ENCODE measurements around the gene HGD. TPM values are rescaled to one million over a fixed set of nuclear protein-coding genes. Genes with fewer than 3 reads are reported as not detected.

HGD gene
- total RNA-seq, 1 experiment from 2014 or later = 1.5 TPM

DNA sequence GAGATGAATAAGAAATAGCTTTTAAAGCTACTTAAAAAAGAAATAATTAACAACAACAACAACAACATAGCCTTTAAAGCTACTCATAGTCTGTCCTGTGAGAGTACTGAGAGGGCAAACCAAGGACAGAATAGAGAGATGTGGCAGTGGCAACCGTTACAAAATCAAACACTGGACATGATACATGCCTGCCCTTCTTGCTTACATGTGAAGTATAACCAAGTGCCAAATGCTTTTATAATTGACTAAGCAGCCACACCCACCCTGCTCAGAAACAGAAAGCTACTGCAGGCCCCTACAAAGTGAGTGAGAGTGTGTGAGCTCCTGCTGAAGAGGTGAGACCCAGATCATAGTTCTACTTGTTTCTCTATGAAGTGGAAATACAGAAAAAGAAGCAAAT is 47.5 kb downstream of the HGD start:
- no peak for TF ChIP-seq ZNF121 (CRISPR knock-in tag; IDR thresholded peaks at IDR 0.05)
- TF ChIP-seq, protein P1, sequence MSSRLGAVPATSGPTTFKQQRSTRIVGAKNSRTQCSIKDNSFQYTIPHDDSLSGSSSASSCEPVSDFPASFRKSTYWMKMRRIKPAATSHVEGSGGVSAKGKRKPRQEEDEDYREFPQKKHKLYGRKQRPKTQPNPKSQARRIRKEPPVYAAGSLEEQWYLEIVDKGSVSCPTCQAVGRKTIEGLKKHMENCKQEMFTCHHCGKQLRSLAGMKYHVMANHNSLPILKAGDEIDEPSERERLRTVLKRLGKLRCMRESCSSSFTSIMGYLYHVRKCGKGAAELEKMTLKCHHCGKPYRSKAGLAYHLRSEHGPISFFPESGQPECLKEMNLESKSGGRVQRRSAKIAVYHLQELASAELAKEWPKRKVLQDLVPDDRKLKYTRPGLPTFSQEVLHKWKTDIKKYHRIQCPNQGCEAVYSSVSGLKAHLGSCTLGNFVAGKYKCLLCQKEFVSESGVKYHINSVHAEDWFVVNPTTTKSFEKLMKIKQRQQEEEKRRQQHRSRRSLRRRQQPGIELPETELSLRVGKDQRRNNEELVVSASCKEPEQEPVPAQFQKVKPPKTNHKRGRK (CRISPR knock-in tag; IDR thresholded peaks at IDR 0.05; ENCODE audit: borderline replicate concordance) = no peak
- no peak for TF ChIP-seq ZNF423 (CRISPR knock-in tag; IDR thresholded peaks at IDR 0.05)
- TF ChIP-seq RELA (CRISPR knock-in tag; IDR thresholded peaks at IDR 0.05; ENCODE audit: borderline replicate concordance) = no peak
- TF ChIP-seq, protein P2, sequence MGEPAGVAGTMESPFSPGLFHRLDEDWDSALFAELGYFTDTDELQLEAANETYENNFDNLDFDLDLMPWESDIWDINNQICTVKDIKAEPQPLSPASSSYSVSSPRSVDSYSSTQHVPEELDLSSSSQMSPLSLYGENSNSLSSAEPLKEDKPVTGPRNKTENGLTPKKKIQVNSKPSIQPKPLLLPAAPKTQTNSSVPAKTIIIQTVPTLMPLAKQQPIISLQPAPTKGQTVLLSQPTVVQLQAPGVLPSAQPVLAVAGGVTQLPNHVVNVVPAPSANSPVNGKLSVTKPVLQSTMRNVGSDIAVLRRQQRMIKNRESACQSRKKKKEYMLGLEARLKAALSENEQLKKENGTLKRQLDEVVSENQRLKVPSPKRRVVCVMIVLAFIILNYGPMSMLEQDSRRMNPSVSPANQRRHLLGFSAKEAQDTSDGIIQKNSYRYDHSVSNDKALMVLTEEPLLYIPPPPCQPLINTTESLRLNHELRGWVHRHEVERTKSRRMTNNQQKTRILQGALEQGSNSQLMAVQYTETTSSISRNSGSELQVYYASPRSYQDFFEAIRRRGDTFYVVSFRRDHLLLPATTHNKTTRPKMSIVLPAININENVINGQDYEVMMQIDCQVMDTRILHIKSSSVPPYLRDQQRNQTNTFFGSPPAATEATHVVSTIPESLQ (CRISPR knock-in tag; IDR thresholded peaks at IDR 0.05) = no peak
- Mint-ChIP-seq H3K27me3 (ENCODE audit: low read depth) (no peaks in the 10 kb centered on the region), H3K4me3 (no peak overlapping the region), H3K9me3 (peaks cover 25% of the 10 kb centered on the region), H3K27ac (no peak overlapping the region), H3K36me3 (peaks cover 8% of the 10 kb centered on the region; the same call in 1 of the 2 replicates), H3K4me1 (peaks cover 3% of the 10 kb centered on the region)
- ChIA-PET POLR2A (interaction anchor here (1.2 kb wide), 1 partner anchor 273 kb away, joined by 4 read pairs; the partner anchor contains the start of gene STXBP5L), CTCF (interaction anchor here (0.7 to 1.6 kb wide), 3 partner anchors 12 to 160 kb away, joined by 3 to 5 read pairs (median 3); no protein-coding TSS in a partner anchor)
- ATAC-seq (no peak), DNase-seq (ENCODE audit: low spot score) (no peak)

DNA sequence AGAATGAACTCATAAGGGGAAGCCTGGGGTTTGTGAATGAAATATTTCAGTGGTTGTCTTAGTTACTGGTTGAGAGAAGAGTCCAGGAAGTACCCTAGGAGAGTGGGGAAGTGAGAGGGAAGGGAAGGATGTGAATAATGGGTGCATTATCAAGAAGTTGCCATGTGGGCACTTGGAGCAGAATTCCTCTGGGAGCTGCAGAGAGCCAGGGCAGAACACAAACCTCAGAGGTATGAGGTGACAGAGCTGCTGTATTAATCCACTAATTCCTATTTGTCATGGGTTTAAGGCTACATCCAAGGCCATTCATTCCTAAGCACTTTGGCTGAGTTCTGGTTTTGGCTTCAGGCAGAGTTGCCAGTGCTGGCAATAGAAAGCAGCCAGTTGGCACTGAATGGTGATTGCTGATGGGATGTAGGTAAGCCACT is 56.9 kb downstream of the HGD start:
- peaks cover 38% of the 10 kb centered on the region for H3K36me3 Mint-ChIP-seq
- peaks cover 62% of the 10 kb centered on the region for H3K9me3 Mint-ChIP-seq
- DNase-seq (ENCODE audit: low spot score) (no peak), ATAC-seq (no peak)
- POLR2A ChIA-PET = no interaction called here
- no peaks in the 10 kb centered on the region for H3K4me1 Mint-ChIP-seq
- no peak overlapping the region for H3K27ac Mint-ChIP-seq
- peaks cover 11% of the 10 kb centered on the region for H3K27me3 Mint-ChIP-seq (ENCODE audit: low read depth)
- CTCF ChIA-PET = no interaction called here
- no peak overlapping the region for H3K4me3 Mint-ChIP-seq
- TF ChIP-seq NFYB (CRISPR knock-in tag; conservative IDR thresholded peaks at IDR 0.05; ENCODE audit: low read depth) (no peak), ZBTB21 (CRISPR knock-in tag; IDR thresholded peaks at IDR 0.05; ENCODE audit: borderline replicate concordance) (no peak), NFATC4 (CRISPR knock-in tag; IDR thresholded peaks at IDR 0.05) (no peak), E2F4 (CRISPR knock-in tag; IDR thresholded peaks at IDR 0.05; ENCODE audit: borderline replicate concordance, low read depth) (no peak), FOXJ3 (CRISPR knock-in tag; IDR thresholded peaks at IDR 0.05; ENCODE audit: borderline replicate concordance) (no peak), JAZF1 (CRISPR knock-in tag; IDR thresholded peaks at IDR 0.05) (no peak), TEAD4 (CRISPR knock-in tag; IDR thresholded peaks at IDR 0.05) (no peak)
- TF ChIP-seq, protein P3, sequence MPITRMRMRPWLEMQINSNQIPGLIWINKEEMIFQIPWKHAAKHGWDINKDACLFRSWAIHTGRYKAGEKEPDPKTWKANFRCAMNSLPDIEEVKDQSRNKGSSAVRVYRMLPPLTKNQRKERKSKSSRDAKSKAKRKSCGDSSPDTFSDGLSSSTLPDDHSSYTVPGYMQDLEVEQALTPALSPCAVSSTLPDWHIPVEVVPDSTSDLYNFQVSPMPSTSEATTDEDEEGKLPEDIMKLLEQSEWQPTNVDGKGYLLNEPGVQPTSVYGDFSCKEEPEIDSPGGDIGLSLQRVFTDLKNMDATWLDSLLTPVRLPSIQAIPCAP (CRISPR knock-in tag; IDR thresholded peaks at IDR 0.05) = no peak

- peaks cover 56% of the 10 kb centered on the region for H3K9me3 Mint-ChIP-seq
- ChIA-PET CTCF (no interaction called here), POLR2A (no interaction called here)
- H3K27me3 Mint-ChIP-seq (ENCODE audit: low read depth) = peaks cover 11% of the 10 kb centered on the region
- no peak overlapping the region for H3K27ac Mint-ChIP-seq
- DNase-seq (ENCODE audit: low spot score) (no peak), ATAC-seq (no peak)
- H3K4me1 Mint-ChIP-seq = peaks cover 1% of the 10 kb centered on the region
- peaks cover 38% of the 10 kb centered on the region for H3K36me3 Mint-ChIP-seq
- H3K4me3 Mint-ChIP-seq = no peak overlapping the region
- TF ChIP-seq ZNF138 (CRISPR knock-in tag; conservative IDR thresholded peaks at IDR 0.05) (no peak), ZNF532 (CRISPR knock-in tag; IDR thresholded peaks at IDR 0.05; ENCODE audit: borderline replicate concordance) (no peak), CBFB (CRISPR knock-in tag; IDR thresholded peaks at IDR 0.05; ENCODE audit: low read depth) (no peak), SMAD3 (CRISPR knock-in tag; IDR thresholded peaks at IDR 0.05; ENCODE audit: borderline replicate concordance) (no peak), GTF2I (CRISPR knock-in tag; conservative IDR thresholded peaks at IDR 0.05) (no peak), NR1H2 (CRISPR knock-in tag; IDR thresholded peaks at IDR 0.05) (no peak)
- TF ChIP-seq, protein P4, sequence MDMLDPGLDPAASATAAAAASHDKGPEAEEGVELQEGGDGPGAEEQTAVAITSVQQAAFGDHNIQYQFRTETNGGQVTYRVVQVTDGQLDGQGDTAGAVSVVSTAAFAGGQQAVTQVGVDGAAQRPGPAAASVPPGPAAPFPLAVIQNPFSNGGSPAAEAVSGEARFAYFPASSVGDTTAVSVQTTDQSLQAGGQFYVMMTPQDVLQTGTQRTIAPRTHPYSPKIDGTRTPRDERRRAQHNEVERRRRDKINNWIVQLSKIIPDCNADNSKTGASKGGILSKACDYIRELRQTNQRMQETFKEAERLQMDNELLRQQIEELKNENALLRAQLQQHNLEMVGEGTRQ (CRISPR knock-in tag; IDR thresholded peaks at IDR 0.05) = no peak
Measured at GRCh38 chr3:120623727-120624093, 58.3 kb downstream of the HGD start.

Measured in WTC11 (cell line).